ENCODE measurements around the gene RELL2.
"Not testable (repeated sequence)": the region's sequence is repeated elsewhere in the genome, so short reads cannot be mapped to it uniquely, and the experiment has no call there.

The RELL2 gene

GRCh38 chr5:141608557-141608956 lies 28.2 kb upstream of the RELL2 start:
- no peaks in the 10 kb centered on the region for H3K27me3 ChIP-seq (ENCODE audit: low read depth, low read length)
- H3K36me3 ChIP-seq (ENCODE audit: control insufficient read depth in 1 of 2, insufficient read depth in 2 of 2, low read length in 2 of 2) = peaks cover 0 to 4% of the 10 kb centered on the region in 2 donors
- peaks cover 0 to 12% of the 10 kb centered on the region in 2 donors for H3K4me1 ChIP-seq (ENCODE audit: control insufficient read depth in 1 of 2, insufficient read depth in 2 of 2, low read length in 2 of 2)
- H3K9me3 ChIP-seq (ENCODE audit: control insufficient read depth in 1 of 2, low read length in 2 of 2) = no peaks in the 10 kb centered on the region
- no peak overlapping the region for H3K4me3 ChIP-seq (ENCODE audit: low read depth in 1 of 2, low read length in 2 of 2)
- no peak overlapping the region for H3K27ac ChIP-seq (ENCODE audit: low read length)

DNA sequence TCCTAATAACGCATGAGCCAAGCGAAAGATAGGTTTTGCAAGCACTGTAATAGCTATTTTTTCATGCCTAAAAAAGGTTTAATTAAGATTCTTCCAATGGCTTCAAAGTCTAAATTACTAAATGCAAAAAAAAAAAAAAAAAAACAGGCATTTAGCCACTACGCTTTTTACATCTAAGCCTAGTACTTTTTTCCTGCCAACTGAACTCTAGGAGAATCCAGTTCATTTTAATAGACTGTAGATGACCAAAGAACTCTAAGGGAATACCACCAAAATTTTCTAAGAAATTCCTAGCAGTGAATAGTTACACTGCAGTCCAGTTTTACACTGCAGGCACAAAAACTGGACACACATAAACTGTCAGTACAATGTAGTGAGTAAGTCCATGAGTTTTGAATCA lies 27.8 kb upstream of the RELL2 start:
- Histone ChIP-seq H3K4me1 (ENCODE audit: control insufficient read depth in 1 of 2, insufficient read depth in 2 of 2, low read length in 2 of 2) (peaks cover 0 to 8% of the 10 kb centered on the region in 2 donors), H3K4me3 (ENCODE audit: low read depth in 1 of 2, low read length in 2 of 2) (no peak overlapping the region), H3K27me3 (ENCODE audit: low read depth, low read length) (no peaks in the 10 kb centered on the region), H3K9me3 (ENCODE audit: control insufficient read depth in 1 of 2, low read length in 2 of 2) (no peaks in the 10 kb centered on the region), H3K27ac (ENCODE audit: low read length) (no peak overlapping the region), H3K36me3 (ENCODE audit: control insufficient read depth in 1 of 2, insufficient read depth in 2 of 2, low read length in 2 of 2) (no peaks in the 10 kb centered on the region)

GRCh38 chr5:141609921-141610320 lies 26.9 kb upstream of the RELL2 start:
- not testable (repeated sequence) for H3K9me3 ChIP-seq (ENCODE audit: control insufficient read depth in 1 of 2, low read length in 2 of 2); H3K27me3 ChIP-seq (ENCODE audit: low read depth, low read length); H3K4me1 ChIP-seq (ENCODE audit: control insufficient read depth in 1 of 2, insufficient read depth in 2 of 2, low read length in 2 of 2); H3K36me3 ChIP-seq (ENCODE audit: control insufficient read depth in 1 of 2, insufficient read depth in 2 of 2, low read length in 2 of 2); H3K27ac ChIP-seq (ENCODE audit: low read length); H3K4me3 ChIP-seq (ENCODE audit: low read depth in 1 of 2, low read length in 2 of 2)

DNA sequence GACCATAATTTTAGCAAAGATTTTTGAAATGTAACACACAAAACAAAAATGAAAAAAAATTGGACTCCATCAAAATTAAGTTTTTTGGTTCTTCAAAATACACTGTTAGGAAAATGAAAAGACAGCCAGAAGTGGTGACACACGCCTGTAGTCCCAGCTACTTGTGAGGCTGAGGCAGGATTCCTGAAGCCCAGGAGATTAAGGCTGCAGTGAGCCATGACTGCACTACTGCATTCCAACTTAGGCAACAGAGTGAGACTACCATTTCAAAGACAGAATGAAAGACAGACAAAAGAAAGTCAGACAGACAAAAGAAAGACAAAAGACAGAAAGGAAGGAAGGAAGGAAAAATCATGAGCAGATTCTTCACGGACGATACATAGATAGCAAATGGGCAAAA lies 25.5 kb upstream of the RELL2 start:
- Histone ChIP-seq H3K4me1 (ENCODE audit: control insufficient read depth in 1 of 2, insufficient read depth in 2 of 2, low read length in 2 of 2) (peaks cover 0 to 4% of the 10 kb centered on the region in 2 donors), H3K9me3 (ENCODE audit: control insufficient read depth in 1 of 2, low read length in 2 of 2) (no peaks in the 10 kb centered on the region), H3K4me3 (ENCODE audit: low read depth in 1 of 2, low read length in 2 of 2) (no peak overlapping the region), H3K27me3 (ENCODE audit: low read depth, low read length) (no peaks in the 10 kb centered on the region), H3K36me3 (ENCODE audit: control insufficient read depth in 1 of 2, insufficient read depth in 2 of 2, low read length in 2 of 2) (no peaks in the 10 kb centered on the region), H3K27ac (ENCODE audit: low read length) (no peak overlapping the region)

DNA sequence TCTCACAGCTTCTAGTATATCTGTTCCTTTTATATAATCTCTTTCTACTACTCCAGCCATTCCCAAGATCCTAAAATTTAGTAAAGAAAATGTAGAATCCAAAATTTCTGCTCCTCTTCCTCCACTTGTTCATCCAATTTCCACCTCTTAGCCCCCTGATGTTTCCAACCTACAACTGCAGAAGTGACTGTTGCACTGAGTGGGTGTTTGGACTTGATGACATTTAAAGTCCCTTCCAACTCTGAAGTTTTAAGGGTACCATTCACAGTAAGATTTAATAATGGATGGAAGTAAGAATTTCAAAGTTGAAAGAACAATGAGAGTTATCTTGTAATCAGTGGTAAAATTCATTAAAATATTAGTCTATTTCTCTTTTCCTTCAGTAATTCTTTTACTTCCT lies 23.5 kb upstream of the RELL2 start:
- Histone ChIP-seq H3K9me3 (ENCODE audit: control insufficient read depth in 1 of 2, low read length in 2 of 2) (no peaks in the 10 kb centered on the region), H3K4me3 (ENCODE audit: low read depth in 1 of 2, low read length in 2 of 2) (no peak overlapping the region), H3K27me3 (ENCODE audit: low read depth, low read length) (no peaks in the 10 kb centered on the region), H3K27ac (ENCODE audit: low read length) (no peak overlapping the region), H3K4me1 (ENCODE audit: control insufficient read depth in 1 of 2, insufficient read depth in 2 of 2, low read length in 2 of 2) (peaks cover 12% of the 10 kb centered on the region in 2 donors), H3K36me3 (ENCODE audit: control insufficient read depth in 1 of 2, insufficient read depth in 2 of 2, low read length in 2 of 2) (peaks cover 0 to 2% of the 10 kb centered on the region in 2 donors)

- H3K9me3 ChIP-seq (ENCODE audit: control insufficient read depth in 1 of 2, low read length in 2 of 2) = no peaks in the 10 kb centered on the region
- H3K27me3 ChIP-seq (ENCODE audit: low read depth, low read length) = no peaks in the 10 kb centered on the region
- H3K36me3 ChIP-seq (ENCODE audit: control insufficient read depth in 1 of 2, insufficient read depth in 2 of 2, low read length in 2 of 2) = peaks cover 5 to 10% of the 10 kb centered on the region in 2 donors
- H3K4me3 ChIP-seq (ENCODE audit: low read depth in 1 of 2, low read length in 2 of 2) = peak overlapping the region in 1 of 2 donors; percentile 78
- peaks cover 16 to 18% of the 10 kb centered on the region in 2 donors for H3K4me1 ChIP-seq (ENCODE audit: control insufficient read depth in 1 of 2, insufficient read depth in 2 of 2, low read length in 2 of 2)
- H3K27ac ChIP-seq (ENCODE audit: low read length) = no peak overlapping the region
Measured at GRCh38 chr5:141615991-141616720, 20.6 kb upstream of the RELL2 start.

GRCh38 chr5:141617128-141617527 lies 19.7 kb upstream of the RELL2 start:
- Histone ChIP-seq H3K36me3 (ENCODE audit: control insufficient read depth in 1 of 2, insufficient read depth in 2 of 2, low read length in 2 of 2) (peaks cover 9 to 19% of the 10 kb centered on the region in 2 donors), H3K27me3 (ENCODE audit: low read depth, low read length) (no peaks in the 10 kb centered on the region), H3K4me3 (ENCODE audit: low read depth in 1 of 2, low read length in 2 of 2) (peak overlapping the region; percentile 78 to 83), H3K9me3 (ENCODE audit: control insufficient read depth in 1 of 2, low read length in 2 of 2) (no peaks in the 10 kb centered on the region), H3K27ac (ENCODE audit: low read length) (peak overlapping the region; percentile 89), H3K4me1 (ENCODE audit: control insufficient read depth in 1 of 2, insufficient read depth in 2 of 2, low read length in 2 of 2) (peaks cover 16 to 18% of the 10 kb centered on the region in 2 donors)

- Histone ChIP-seq H3K4me1 (ENCODE audit: control insufficient read depth in 1 of 2, insufficient read depth in 2 of 2, low read length in 2 of 2) (peaks cover 16 to 18% of the 10 kb centered on the region in 2 donors), H3K4me3 (ENCODE audit: low read depth in 1 of 2, low read length in 2 of 2) (peak overlapping the region; percentile 78 to 83), H3K27me3 (ENCODE audit: low read depth, low read length) (no peaks in the 10 kb centered on the region), H3K9me3 (ENCODE audit: control insufficient read depth in 1 of 2, low read length in 2 of 2) (no peaks in the 10 kb centered on the region), H3K36me3 (ENCODE audit: control insufficient read depth in 1 of 2, insufficient read depth in 2 of 2, low read length in 2 of 2) (peaks cover 9 to 23% of the 10 kb centered on the region in 2 donors), H3K27ac (ENCODE audit: low read length) (peak overlapping the region; percentile 89)
Measured at GRCh38 chr5:141617682-141618029, 19.1 kb upstream of the RELL2 start.

GRCh38 chr5:141618030-141618803 lies 18.6 kb upstream of the RELL2 start:
- peak overlapping the region; percentile 78 to 83 for H3K4me3 ChIP-seq (ENCODE audit: low read depth in 1 of 2, low read length in 2 of 2)
- no peaks in the 10 kb centered on the region for H3K9me3 ChIP-seq (ENCODE audit: control insufficient read depth in 1 of 2, low read length in 2 of 2)
- H3K27ac ChIP-seq (ENCODE audit: low read length) = peak overlapping the region; percentile 89
- H3K36me3 ChIP-seq (ENCODE audit: control insufficient read depth in 1 of 2, insufficient read depth in 2 of 2, low read length in 2 of 2) = peaks cover 12 to 29% of the 10 kb centered on the region in 2 donors
- peaks cover 16 to 18% of the 10 kb centered on the region in 2 donors for H3K4me1 ChIP-seq (ENCODE audit: control insufficient read depth in 1 of 2, insufficient read depth in 2 of 2, low read length in 2 of 2)
- H3K27me3 ChIP-seq (ENCODE audit: low read depth, low read length) = no peaks in the 10 kb centered on the region

DNA sequence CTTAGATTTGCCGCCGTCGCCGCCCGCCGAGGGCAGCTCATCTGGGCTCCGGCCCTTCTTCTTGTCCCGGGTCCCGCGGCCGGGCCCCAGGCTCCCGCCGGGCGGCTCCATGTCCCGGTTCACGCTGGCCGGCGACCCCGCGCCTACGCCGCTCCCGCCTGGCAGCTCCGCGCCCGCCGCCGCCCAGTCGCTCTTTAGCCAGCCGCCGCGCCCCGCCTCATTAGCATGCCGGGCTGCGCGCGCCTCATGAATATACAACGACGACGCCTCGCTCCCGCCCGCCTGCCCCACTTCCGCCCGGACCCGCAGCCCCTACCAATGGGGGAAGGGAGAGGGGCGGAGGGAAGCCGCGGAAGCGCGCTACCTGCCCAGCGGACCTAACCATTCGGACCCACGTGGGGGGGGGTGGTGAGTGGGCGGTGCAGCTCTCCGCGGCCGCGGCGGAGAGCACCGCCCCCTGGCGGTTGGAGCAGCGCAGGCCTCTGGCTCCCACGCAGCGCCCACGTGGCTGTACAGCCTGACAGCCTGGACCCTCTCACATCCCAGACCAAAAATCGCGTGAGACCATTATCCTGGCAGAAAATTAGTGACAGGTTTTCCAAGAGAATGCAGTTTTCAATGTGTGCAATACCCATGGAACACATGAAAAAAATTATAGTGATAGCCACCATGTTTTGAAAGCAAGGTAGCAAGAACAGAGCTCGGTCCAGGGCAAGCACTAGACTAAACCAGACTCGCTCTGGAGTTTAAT lies 17.8 kb upstream of the RELL2 start, which contains the start of gene DIAPH1:
Gene DIAPH1, minus strand, starts transcription at position 197 of the 751 bp plus-strand sequence. Its CDS starts 86 bp downstream, at position 111.
- peak within 1 kb of the TSS; percentile 78 to 83 for H3K4me3 ChIP-seq (ENCODE audit: low read depth in 1 of 2, low read length in 2 of 2)
- peaks cover 16 to 18% of the 10 kb centered on the region in 2 donors for H3K4me1 ChIP-seq (ENCODE audit: control insufficient read depth in 1 of 2, insufficient read depth in 2 of 2, low read length in 2 of 2)
- peaks cover 19 to 36% of the 10 kb centered on the region in 2 donors for H3K36me3 ChIP-seq (ENCODE audit: control insufficient read depth in 1 of 2, insufficient read depth in 2 of 2, low read length in 2 of 2)
- H3K27ac ChIP-seq (ENCODE audit: low read length) = peak within 1 kb of the TSS; percentile 89
- no peaks in the 10 kb centered on the region for H3K9me3 ChIP-seq (ENCODE audit: control insufficient read depth in 1 of 2, low read length in 2 of 2)
- no peaks in the 10 kb centered on the region for H3K27me3 ChIP-seq (ENCODE audit: low read depth, low read length)

DNA sequence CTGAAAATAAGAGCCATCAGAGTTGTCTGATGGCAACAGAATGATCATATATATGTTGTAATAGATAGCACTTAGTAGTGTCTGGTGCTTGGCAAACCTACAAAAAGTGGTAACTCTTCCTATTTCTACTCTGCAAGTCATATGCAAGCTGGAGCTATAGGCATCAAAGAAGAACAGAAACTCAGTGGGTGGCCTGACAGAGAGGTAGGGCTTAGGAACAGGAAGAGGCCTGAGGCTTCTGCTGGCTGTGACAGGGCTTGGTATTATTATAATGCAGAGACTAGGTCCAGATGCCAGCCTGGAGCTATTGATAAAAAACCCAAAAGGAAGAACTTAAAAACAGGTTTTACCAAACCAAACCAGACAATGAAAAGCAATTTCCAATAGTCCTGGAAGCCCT lies 13.6 kb upstream of the RELL2 start:
- Histone ChIP-seq H3K27ac (ENCODE audit: low read length) (no peak overlapping the region), H3K4me1 (ENCODE audit: control insufficient read depth in 1 of 2, insufficient read depth in 2 of 2, low read length in 2 of 2) (peaks cover 4 to 6% of the 10 kb centered on the region in 2 donors), H3K4me3 (ENCODE audit: low read depth in 1 of 2, low read length in 2 of 2) (no peak overlapping the region), H3K9me3 (ENCODE audit: control insufficient read depth in 1 of 2, low read length in 2 of 2) (no peaks in the 10 kb centered on the region), H3K36me3 (ENCODE audit: control insufficient read depth in 1 of 2, insufficient read depth in 2 of 2, low read length in 2 of 2) (peaks cover 51 to 68% of the 10 kb centered on the region in 2 donors), H3K27me3 (ENCODE audit: low read depth, low read length) (no peaks in the 10 kb centered on the region)

Data from muscle layer of duodenum (tissue), 2 donors.